HEK293 (cell line): ENCODE data around the gene SQSTM1.

Experiments used
- CTCF ChIA-PET: fragments of 350-600 bp; formaldehyde crosslinking; extraction: SDS; loops from one replicate; lab custom pipeline; 2021; ENCODE audit warnings: antibody characterized with exemption; lab: Yijun Ruan, JAX
- POLR2A ChIA-PET: fragments of 300-600 bp; formaldehyde crosslinking; extraction: SDS; loops from one replicate; lab custom pipeline; 2020; ENCODE audit warnings: antibody characterized with exemption, inconsistent platforms; lab: Yijun Ruan, JAX
- H3K27ac ChIP-seq: fragments of 200-500 bp; sonication (Bioruptor generic); 2 replicates; pipeline ENCODE4 v1.5.1; 2014; ENCODE audit warnings: low read depth, low read length, control low read depth, inconsistent platforms; ENCODE audit errors: extremely low read depth
- H3K36me3 ChIP-seq, 2 experiments: fragments of 200-500 bp in 1 of 2; sonication (Bioruptor generic) in 1 of 2; 1 replicate in 1 of 2; 2 replicates in 1 of 2; pipeline ENCODE4 v1.5.1; 2014 to 2017; ENCODE audit warnings: inconsistent platforms in 2 of 2, low read length in 2 of 2; ENCODE audit not compliant: control insufficient read depth in 2 of 2, insufficient read depth in 1 of 2
- H3K4me1 ChIP-seq: fragments of 200-500 bp; sonication (Bioruptor generic); 2 replicates; pipeline ENCODE4 v1.5.1; 2014; ENCODE audit warnings: mild to moderate bottlenecking, low read length, inconsistent platforms; ENCODE audit not compliant: control insufficient read depth, insufficient read depth
- H3K4me3 ChIP-seq: 2 replicates; pipeline ENCODE4 v1.5.1; 2011; ENCODE audit warnings: low read depth, mild to moderate bottlenecking, control low read depth, low read length, moderate library complexity
- H3K9me3 ChIP-seq: fragments of 200-500 bp; sonication (Bioruptor generic); 2 replicates; pipeline ENCODE4 v1.5.1; 2014; ENCODE audit warnings: low read depth, low read length, inconsistent platforms; ENCODE audit not compliant: control insufficient read depth, insufficient read depth
- CTCF ChIP-seq: fragments of 450-650 bp; formaldehyde crosslinking; IDR thresholded peaks from 2 replicates; pipeline ENCODE4 v1.5.1; 2016; ENCODE audit warnings: missing biosample characterization, missing genetic modification characterization
- ELK4 ChIP-seq: IDR thresholded peaks from 2 replicates; pipeline ENCODE4 v1.6.1; 2011; ENCODE audit warnings: mild to moderate bottlenecking, low read depth, low read length, borderline replicate concordance
- GLIS1 ChIP-seq: fragments of 450-650 bp; formaldehyde crosslinking; IDR thresholded peaks from 2 replicates; pipeline ENCODE4 v1.5.1; 2016; ENCODE audit warnings: missing biosample characterization, missing genetic modification characterization
- HOXD13 ChIP-seq: sonication (generic); formaldehyde crosslinking; IDR thresholded peaks from 2 replicates; pipeline ENCODE4 v1.8.0; 2022; ENCODE audit warnings: missing genetic modification reagents, borderline replicate concordance
- PRDM1 ChIP-seq: fragments of 450-650 bp; formaldehyde crosslinking; IDR thresholded peaks from 2 replicates; pipeline ENCODE4; 2016; ENCODE audit warnings: missing biosample characterization, missing genetic modification characterization
- SETDB1 ChIP-seq: IDR thresholded peaks from one replicate; pipeline ENCODE4 v1.6.1; 2017; ENCODE audit warnings: mild to moderate bottlenecking, low read length, moderate library complexity, mixed read lengths; ENCODE audit not compliant: insufficient read length
- TRIM28 ChIP-seq: IDR thresholded peaks from 2 replicates; pipeline ENCODE4 v1.6.1; 2011; ENCODE audit warnings: low read length, control low read depth, borderline replicate concordance
- ZBTB20 ChIP-seq: fragments of 450-650 bp; formaldehyde crosslinking; IDR thresholded peaks from 2 replicates; pipeline ENCODE4 v1.5.1; 2016; ENCODE audit warnings: missing biosample characterization, missing genetic modification characterization
- ZNF10 ChIP-seq: fragments of 450-650 bp; formaldehyde crosslinking; IDR thresholded peaks from 2 replicates; pipeline ENCODE4 v1.5.1; 2017; ENCODE audit warnings: missing biosample characterization, missing genetic modification characterization
- ZNF114 ChIP-seq: fragments of 450-650 bp; formaldehyde crosslinking; IDR thresholded peaks from 2 replicates; pipeline ENCODE4 v1.5.0; 2017; ENCODE audit warnings: missing biosample characterization, missing genetic modification characterization
- ZNF132 ChIP-seq: fragments of 450-650 bp; formaldehyde crosslinking; IDR thresholded peaks from 2 replicates; pipeline ENCODE4 v1.5.1; 2017; ENCODE audit warnings: missing biosample characterization, missing genetic modification characterization, borderline replicate concordance
- ZNF140 ChIP-seq: fragments of 450-650 bp; formaldehyde crosslinking; IDR thresholded peaks from 2 replicates; pipeline ENCODE4 v1.5.1; 2016; ENCODE audit warnings: missing biosample characterization, missing genetic modification characterization
- ZNF239 ChIP-seq: fragments of 450-650 bp; formaldehyde crosslinking; IDR thresholded peaks from 2 replicates; pipeline ENCODE4 v1.5.1; 2016; ENCODE audit warnings: missing biosample characterization, missing genetic modification characterization
- ZNF292 ChIP-seq: fragments of 450-650 bp; formaldehyde crosslinking; IDR thresholded peaks from 2 replicates; pipeline ENCODE4 v1.5.1; 2016; ENCODE audit warnings: low read depth, missing biosample characterization, missing genetic modification characterization, borderline replicate concordance
- ZNF311 ChIP-seq: fragments of 450-650 bp; formaldehyde crosslinking; IDR thresholded peaks from 2 replicates; pipeline ENCODE4 v1.5.1; 2017; ENCODE audit warnings: missing biosample characterization, missing genetic modification characterization, borderline replicate concordance
- ZNF341 ChIP-seq: fragments of 450-650 bp; formaldehyde crosslinking; IDR thresholded peaks from 2 replicates; pipeline ENCODE4; 2016; ENCODE audit warnings: low read depth, missing biosample characterization, missing genetic modification characterization
- ZNF449 ChIP-seq: fragments of 450-650 bp; formaldehyde crosslinking; IDR thresholded peaks from 2 replicates; pipeline ENCODE4 v1.5.1; 2017; ENCODE audit warnings: missing biosample characterization, mild to moderate bottlenecking, missing genetic modification characterization, moderate library complexity
- ZNF48 ChIP-seq: fragments of 450-650 bp; formaldehyde crosslinking; IDR thresholded peaks from 2 replicates; pipeline ENCODE4 v1.5.1; 2016; ENCODE audit warnings: missing biosample characterization, missing genetic modification characterization
- ZNF560 ChIP-seq: fragments of 450-650 bp; formaldehyde crosslinking; IDR thresholded peaks from 2 replicates; pipeline ENCODE4 v1.5.1; 2017; ENCODE audit warnings: missing biosample characterization, missing genetic modification characterization, borderline replicate concordance
- ZNF596 ChIP-seq: fragments of 450-650 bp; IDR thresholded peaks from 2 replicates; pipeline ENCODE4 v1.5.0; 2018; ENCODE audit warnings: missing biosample characterization, mild to moderate bottlenecking, missing genetic modification characterization, moderate library complexity
- ZNF677 ChIP-seq: fragments of 450-650 bp; IDR thresholded peaks from 2 replicates; pipeline ENCODE4 v1.5.0; 2018; ENCODE audit warnings: missing biosample characterization, mild to moderate bottlenecking, missing genetic modification characterization, moderate library complexity
- ZNF768 ChIP-seq: fragments of 450-650 bp; formaldehyde crosslinking; IDR thresholded peaks from 2 replicates; pipeline ENCODE4 v1.5.1; 2018; ENCODE audit warnings: missing biosample characterization, mild to moderate bottlenecking, missing genetic modification characterization
- ZNF776 ChIP-seq: fragments of 450-650 bp; formaldehyde crosslinking; IDR thresholded peaks from 2 replicates; pipeline ENCODE4 v1.5.0; 2017; ENCODE audit warnings: missing biosample characterization, missing genetic modification characterization, borderline replicate concordance
- ZSCAN30 ChIP-seq: fragments of 450-650 bp; IDR thresholded peaks from 2 replicates; pipeline ENCODE4 v1.5.1; 2018; ENCODE audit warnings: missing biosample characterization, mild to moderate bottlenecking, missing genetic modification characterization, moderate library complexity
- ZXDB ChIP-seq: fragments of 450-650 bp; formaldehyde crosslinking; IDR thresholded peaks from 2 replicates; pipeline ENCODE4 v1.5.1; 2016; ENCODE audit warnings: missing biosample characterization, missing genetic modification characterization

SQSTM1 gene

GRCh38 chr5:179868541-179868940 lies 47.8 kb downstream of the SQSTM1 start:
- Histone ChIP-seq H3K36me3 (peaks cover 3 to 97% of the 10 kb centered on the region in 2 experiments; a peak in 2 of 3 replicates), H3K9me3 (no peaks in the 10 kb centered on the region), H3K4me1 (no peaks in the 10 kb centered on the region), H3K4me3 (no peak overlapping the region), H3K27ac (no peak overlapping the region)
- ChIA-PET CTCF (no interaction called here), POLR2A (no interaction called here)
- TF ChIP-seq ZNF560 (no peak), ZNF114 (tag by site-specific recombination) (no peak), HOXD13 (no peak), ZNF10 (tag by site-specific recombination) (no peak), ZNF768 (tag by site-specific recombination) (no peak), ZNF341 (tag by site-specific recombination) (no peak), ELK4 (no peak), ZNF449 (tag by site-specific recombination) (no peak), ZNF140 (tag by site-specific recombination) (no peak), ZNF239 (tag by site-specific recombination) (no peak), TRIM28 (no peak), ZNF292 (no peak), ZBTB20 (tag by site-specific recombination) (no peak), ZNF48 (tag by site-specific recombination) (no peak)
- TF ChIP-seq, all 188 proteins: peak for 0

GRCh38 chr5:179869101-179869500 lies 48.4 kb downstream of the SQSTM1 start:
- Histone ChIP-seq H3K9me3 (no peaks in the 10 kb centered on the region), H3K27ac (no peak overlapping the region), H3K4me1 (no peaks in the 10 kb centered on the region), H3K4me3 (no peak overlapping the region), H3K36me3 (peaks cover 3 to 97% of the 10 kb centered on the region in 2 experiments; a peak in 2 of 3 replicates)
- TF ChIP-seq ZNF311, result no peak
- TF ChIP-seq ZNF132 (tag by site-specific recombination), result no peak
- no peak for TF ChIP-seq ZXDB
- POLR2A ChIA-PET, result no interaction called here
- CTCF ChIA-PET, result no interaction called here

GRCh38 chr5:179869641-179870402 lies 49.1 kb downstream of the SQSTM1 start:
- TF ChIP-seq ZNF596, result no peak
- TF ChIP-seq PRDM1 (tag by site-specific recombination), result no peak
- TF ChIP-seq GLIS1, result no peak
- TF ChIP-seq ZNF677 (tag by site-specific recombination), result no peak
- no peak for TF ChIP-seq SETDB1
- no peak for TF ChIP-seq ZSCAN30 (tag by site-specific recombination)
- TF ChIP-seq CTCF (tag by site-specific recombination), result no peak
- no peak for TF ChIP-seq ZNF776 (tag by site-specific recombination)
- no peak overlapping the region for H3K4me3 ChIP-seq
- peaks cover 3 to 97% of the 10 kb centered on the region in 2 experiments; a peak in 2 of 3 replicates for H3K36me3 ChIP-seq
- no peaks in the 10 kb centered on the region for H3K9me3 ChIP-seq
- CTCF ChIA-PET, result no interaction called here
- H3K4me1 ChIP-seq, result no peaks in the 10 kb centered on the region
- POLR2A ChIA-PET, result no interaction called here
- H3K27ac ChIP-seq, result no peak overlapping the region
